LNCAP (cell line): ENCODE data around the gene WDFY3.

ENCODE experiments used
- CTCF ChIP-seq: fragments of 450-650 bp; IDR thresholded peaks from 2 replicates; pipeline ENCODE4 v1.5.1; 2017; ENCODE audit warnings: mild to moderate bottlenecking

Gene WDFY3

GRCh38 chr4:84892950-84893349 is 73.5 kb downstream of the WDFY3 start:
- TF ChIP-seq CTCF, result no peak

- no peak for TF ChIP-seq CTCF
Measured at GRCh38 chr4:84887824-84888223, 78.7 kb downstream of the WDFY3 start.

GRCh38 chr4:84879651-84880200 is 86.8 kb downstream of the WDFY3 start:
- no peak for TF ChIP-seq CTCF

- TF ChIP-seq CTCF, result no peak
Measured at GRCh38 chr4:84878546-84878945, 87.9 kb downstream of the WDFY3 start.

GRCh38 chr4:84878090-84878489 is 88.4 kb downstream of the WDFY3 start:
- no peak for TF ChIP-seq CTCF

- no peak for TF ChIP-seq CTCF
Measured at GRCh38 chr4:84877051-84877833, 89.2 kb downstream of the WDFY3 start.

GRCh38 chr4:84875636-84876371 is 90.7 kb downstream of the WDFY3 start:
- TF ChIP-seq CTCF, result no peak
